Naive thymus-derived CD4-positive, alpha-beta T cell (primary cell): Measurements from ENCODE around the gene ZNF454. TPM values are rescaled to one million over a fixed set of nuclear protein-coding genes. Genes with fewer than 3 reads are reported as not detected.

Experiments
- ATAC-seq: fragments of 150-1000 bp; cut with Tn5 transposase; 2 replicates; pipeline ENCODE4 v1.10.0; 2021; ENCODE audit warnings: mild to moderate bottlenecking, moderate library complexity
- CTCF ChIA-PET: fragments of 350-600 bp; sonication (Branson Sonifier 250); formaldehyde crosslinking; loops from one replicate; lab custom pipeline; 2021; ENCODE audit warnings: antibody characterized with exemption; lab: Charles Lee
- POLR2A ChIA-PET: fragments of 350-600 bp; sonication (Branson Sonifier 250); formaldehyde crosslinking; loops from one replicate; lab custom pipeline; 2021; ENCODE audit warnings: antibody characterized with exemption, inconsistent platforms; lab: Charles Lee
- DNase-seq, 9 donors: peaks; one replicate each; pipeline versions ENCODE4 v3.0.0 to v3.0.0-alpha.2; 2020 to 2022; ENCODE audit warnings: mixed read lengths in 1 of 9
- H3K27ac ChIP-seq: one replicate; pipeline ENCODE4 v1.7.0; 2013; ENCODE audit warnings: mild to moderate bottlenecking, low read depth, low read length, moderate library complexity
- H3K27me3 ChIP-seq, 2 donors: one replicate each; pipeline ENCODE4 v1.7.0; 2013; ENCODE audit warnings: low read length in 2 of 2, mild to moderate bottlenecking in 2 of 2, moderate library complexity in 2 of 2; ENCODE audit not compliant: control insufficient read depth in 2 of 2, insufficient read depth in 2 of 2
- H3K36me3 ChIP-seq, 3 experiments: 1 replicate in 2 of 3; 2 replicates in 1 of 3; pipeline ENCODE4 v1.7.0; 2013; ENCODE audit warnings: low read length in 3 of 3, mild to moderate bottlenecking in 3 of 3, moderate library complexity in 1 of 3; ENCODE audit not compliant: insufficient read depth in 3 of 3, control insufficient read depth in 2 of 3
- H3K4me1 ChIP-seq, 2 donors: one replicate each; pipeline ENCODE4 v1.7.0; 2013; ENCODE audit warnings: low read length in 2 of 2, mild to moderate bottlenecking in 2 of 2, moderate library complexity in 1 of 2; ENCODE audit not compliant: control insufficient read depth in 2 of 2, insufficient read depth in 2 of 2
- H3K4me3 ChIP-seq: 2 replicates; pipeline ENCODE4 v1.7.0; 2013; ENCODE audit warnings: mild to moderate bottlenecking, low read length
- H3K9me3 ChIP-seq, 3 experiments: 1 replicate in 2 of 3; 2 replicates in 1 of 3; pipeline ENCODE4 v1.7.0; 2013; ENCODE audit warnings: low read length in 3 of 3; ENCODE audit not compliant: control insufficient read depth in 2 of 3
- H3K27ac Mint-ChIP-seq, 9 donors: one replicate each; pipeline ENCODE4 v1.8.0; 2020 to 2022; ENCODE audit warnings: mixed read lengths in 9 of 9, mild to moderate bottlenecking in 8 of 9, moderate library complexity in 5 of 9, inconsistent platforms in 2 of 9
- H3K27me3 Mint-ChIP-seq, 5 donors: one replicate each; pipeline ENCODE4 v1.8.0; 2021 to 2022; ENCODE audit warnings: mixed read lengths in 5 of 5, mild to moderate bottlenecking in 1 of 5
- H3K36me3 Mint-ChIP-seq, 5 donors: one replicate each; pipeline ENCODE4 v1.8.0; 2020 to 2022; ENCODE audit warnings: mixed read lengths in 5 of 5, mild to moderate bottlenecking in 3 of 5, inconsistent platforms in 1 of 5
- H3K4me1 Mint-ChIP-seq, 7 donors: one replicate each; pipeline ENCODE4 v1.8.0; 2020 to 2022; ENCODE audit warnings: mixed read lengths in 7 of 7, mild to moderate bottlenecking in 3 of 7, inconsistent platforms in 1 of 7
- H3K4me3 Mint-ChIP-seq, 10 donors: one replicate each; pipeline ENCODE4 v1.8.0; 2020 to 2022; ENCODE audit warnings: mild to moderate bottlenecking in 10 of 10, mixed read lengths in 10 of 10, moderate library complexity in 6 of 10, inconsistent platforms in 2 of 10
- H3K9me3 Mint-ChIP-seq, 11 donors: one replicate each; pipeline ENCODE4 v1.8.0; 2020 to 2022; ENCODE audit warnings: mixed read lengths in 11 of 11, mild to moderate bottlenecking in 4 of 11, inconsistent platforms in 1 of 11, moderate library complexity in 1 of 11
- intact Hi-C, 2 donors: fragments of 100-400 bp; cut with micrococcal nuclease; formaldehyde crosslinking; loops; one replicate each; pipeline ENCODE4 v1.15.1; 2023
- polyA plus RNA-seq, 2 donors: library from polyadenylated mRNA; unstranded; fragments of 300-500 nt; fragmentation: Illumina TruSeq; gene quantifications; one replicate each; pipeline ENCODE4 v1.2.3, GENCODE V29; 2021
- total RNA-seq, 6 experiments: library from RNA in 5 of 6; stranded (reverse) in 5 of 6; gene quantifications; 1 replicate in 5 of 6; 2 replicates in 1 of 6; pipeline ENCODE4 v1.2.3 and lab custom pipeline; 2021 to 2026

The ZNF454 gene
- under 1 TPM in 2 of 5 experiments, not detected in 3; 0.32 to 0.35 TPM for total RNA-seq
- not detected for polyA plus RNA-seq
- not detected for total RNA-seq (lab: John Stamatoyannopoulos, UW)

DNA sequence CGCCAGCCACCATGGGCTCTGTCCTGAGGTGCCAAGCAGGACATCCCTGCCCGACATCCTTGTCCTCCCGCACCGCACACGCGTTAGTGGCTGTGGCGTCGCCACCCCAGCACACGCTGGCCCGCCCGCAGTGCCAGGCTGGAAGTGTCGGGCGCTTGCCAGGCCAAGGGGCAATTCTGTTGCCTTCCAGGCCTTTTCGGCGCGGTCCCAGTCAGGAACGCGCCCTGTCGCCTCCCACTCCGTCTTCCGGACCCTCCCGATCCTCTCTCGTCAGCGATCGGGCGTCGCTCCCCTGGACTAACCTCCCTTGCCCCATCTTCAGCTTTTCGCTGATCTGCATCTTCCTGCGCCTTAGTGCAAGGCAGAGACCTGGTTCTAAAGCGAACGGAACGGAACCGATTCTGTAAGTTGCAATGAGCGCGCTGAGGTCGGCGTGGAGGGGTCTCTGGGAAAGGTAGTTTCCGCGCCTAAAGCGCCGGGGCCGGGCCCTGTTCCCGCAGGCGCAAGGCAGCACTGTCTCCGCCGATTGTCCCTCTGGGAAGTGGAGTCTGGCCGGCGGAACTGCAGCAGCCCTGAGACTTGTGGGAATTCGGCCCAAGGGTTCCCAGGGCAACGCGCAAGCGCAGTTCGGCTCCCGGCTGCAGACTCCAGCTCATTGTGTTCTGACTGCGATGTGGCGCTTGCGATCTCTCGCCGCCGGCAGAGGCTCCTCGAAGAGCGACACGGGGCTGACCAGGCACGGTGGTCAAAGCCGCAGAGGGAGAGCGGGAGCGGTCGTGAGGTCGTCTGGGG is at the start of gene ZNF454:
TSS of gene ZNF454 (plus strand) at position 630 of the 792 bp plus-strand sequence. CDS start 1,594 bp downstream, outside the sequence.
- peaks cover 3 to 50% (median 34%) of the 10 kb centered on the region in 5 donors for H3K27me3 Mint-ChIP-seq
- Histone ChIP-seq H3K4me1 (no peaks in the 10 kb centered on the region), H3K9me3 (peaks cover 0 to 87% (median 10%) of the 10 kb centered on the region in 3 experiments), H3K4me3 (no peak within 1 kb of the TSS), H3K27me3 (peaks cover 0 to 3% of the 10 kb centered on the region in 2 donors), H3K36me3 (peaks cover 0 to 5% (median 0%) of the 10 kb centered on the region in 3 experiments), H3K27ac (no peak within 1 kb of the TSS)
- CTCF ChIA-PET: no interaction called here
- POLR2A ChIA-PET: no interaction called here
- ATAC-seq (no peak), DNase-seq (no peak)
- peak within 1 kb of the TSS in 3 of 10 donors; percentile 20 to 36 (median 34) for H3K4me3 Mint-ChIP-seq
- intact Hi-C loops: no loop called here
- H3K4me1 Mint-ChIP-seq: no peaks in the 10 kb centered on the region
- H3K36me3 Mint-ChIP-seq: peaks cover 11 to 58% (median 25%) of the 10 kb centered on the region in 5 donors
- H3K9me3 Mint-ChIP-seq: peaks cover 36 to 97% (median 86%) of the 10 kb centered on the region in 11 donors
- H3K27ac Mint-ChIP-seq: peak within 1 kb of the TSS in 1 of 9 donors; percentile 27

GRCh38 chr5:178895615-178896571 is 45.1 kb upstream of the ZNF454 start, which contains the start of gene ZFP2:
ZFP2 (plus strand) TSS chr5:178895913; CDS start chr5:178931314, 35,401 bp downstream.
- H3K36me3 ChIP-seq: no peaks in the 10 kb centered on the region
- H3K4me1 ChIP-seq: no peaks in the 10 kb centered on the region
- intact Hi-C loops: loop anchor here in 1 of 2 donors (1.0 kb wide), 4 partner anchors 37 to 166 kb away; partner anchors contain the start of genes ZNF354A, ZNF354B, ZNF354C and ZNF879
- peak; percentile 75 for ATAC-seq
- peak within 1 kb of the TSS; percentile 47 for H3K4me3 ChIP-seq
- peaks cover 0 to 12% (median 6%) of the 10 kb centered on the region in 7 donors for H3K4me1 Mint-ChIP-seq
- H3K27me3 ChIP-seq: no peaks in the 10 kb centered on the region
- peaks cover 0 to 7% (median 5%) of the 10 kb centered on the region in 5 donors for H3K27me3 Mint-ChIP-seq
- H3K4me3 Mint-ChIP-seq: peak within 1 kb of the TSS; percentile 59 to 93 (median 88)
- peak within 1 kb of the TSS; percentile 46 for H3K27ac ChIP-seq
- peaks cover 0 to 42% (median 20%) of the 10 kb centered on the region in 5 donors for H3K36me3 Mint-ChIP-seq
- ChIA-PET CTCF (interaction anchor here (0.6 kb wide), 1 partner anchor 164 kb away, joined by 3 read pairs; no protein-coding TSS in a partner anchor), POLR2A (interaction anchor here (1.1 to 2.3 kb wide), 2 partner anchors 36 to 164 kb away, joined by 4 to 9 read pairs; partner anchors contain the start of genes ZNF354B and ZNF354C)
- H3K27ac Mint-ChIP-seq: peak within 1 kb of the TSS in 7 of 9 donors; percentile 32 to 67 (median 56)
- H3K9me3 ChIP-seq: peaks cover 0 to 12% (median 0%) of the 10 kb centered on the region in 3 experiments
- H3K9me3 Mint-ChIP-seq: peaks cover 0 to 59% (median 20%) of the 10 kb centered on the region in 11 donors
- DNase-seq: peak in 8 of 9 donors; percentile 4 to 26 (median 12)

GRCh38 chr5:178899289-178899688 is 41.7 kb upstream of the ZNF454 start:
- Mint-ChIP-seq H3K9me3 (peaks cover 3 to 62% (median 24%) of the 10 kb centered on the region in 11 donors), H3K4me3 (no peak overlapping the region), H3K4me1 (peaks cover 0 to 9% (median 6%) of the 10 kb centered on the region in 7 donors), H3K36me3 (peaks cover 4 to 54% (median 36%) of the 10 kb centered on the region in 5 donors), H3K27ac (no peak overlapping the region), H3K27me3 (peaks cover 0 to 7% (median 4%) of the 10 kb centered on the region in 5 donors)
- CTCF ChIA-PET: no interaction called here
- DNase-seq: no peak
- POLR2A ChIA-PET: no interaction called here
- Histone ChIP-seq H3K27me3 (no peaks in the 10 kb centered on the region), H3K36me3 (no peaks in the 10 kb centered on the region), H3K4me1 (no peaks in the 10 kb centered on the region), H3K9me3 (peaks cover 0 to 8% (median 0%) of the 10 kb centered on the region in 3 experiments), H3K27ac (no peak overlapping the region), H3K4me3 (no peak overlapping the region)
- intact Hi-C loops: no loop called here
- no peak for ATAC-seq

DNA sequence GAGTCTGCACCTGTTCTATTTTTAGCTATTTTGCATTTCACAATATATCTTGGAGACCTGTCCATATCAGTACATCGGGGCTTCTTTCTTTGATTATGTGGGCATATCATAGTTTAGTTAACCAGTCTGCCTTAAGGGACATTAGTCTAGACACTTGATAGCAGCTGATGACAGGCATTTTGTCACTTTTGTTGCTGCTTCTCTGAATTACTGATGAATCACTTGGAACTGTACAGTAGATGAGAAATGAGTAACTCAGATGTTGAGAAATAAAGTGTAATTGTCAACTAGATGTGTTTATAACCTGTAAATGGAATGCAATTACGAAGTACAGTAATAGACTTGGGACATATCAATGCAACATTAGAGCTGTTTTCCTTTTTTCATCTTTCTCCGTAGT is 38.1 kb upstream of the ZNF454 start:
- Mint-ChIP-seq H3K9me3 (peaks cover 3 to 74% (median 27%) of the 10 kb centered on the region in 11 donors), H3K36me3 (peaks cover 4 to 50% (median 44%) of the 10 kb centered on the region in 5 donors), H3K4me3 (no peak overlapping the region), H3K27me3 (no peaks in the 10 kb centered on the region), H3K4me1 (peaks cover 0 to 1% (median 0%) of the 10 kb centered on the region in 7 donors), H3K27ac (no peak overlapping the region)
- H3K9me3 ChIP-seq: peaks cover 0 to 8% (median 0%) of the 10 kb centered on the region in 3 experiments
- intact Hi-C loops: no loop called here
- CTCF ChIA-PET: no interaction called here
- POLR2A ChIA-PET: interaction anchor here (0.6 kb wide), 1 partner anchor 28 kb away, joined by 4 read pairs; no protein-coding TSS in a partner anchor
- no peak for ATAC-seq
- no peak for DNase-seq
- no peak overlapping the region for H3K27ac ChIP-seq
- H3K4me3 ChIP-seq: no peak overlapping the region
- no peaks in the 10 kb centered on the region for H3K27me3 ChIP-seq
- H3K36me3 ChIP-seq: peaks cover 0 to 5% (median 0%) of the 10 kb centered on the region in 3 experiments
- H3K4me1 ChIP-seq: no peaks in the 10 kb centered on the region

- peaks cover 0 to 5% (median 0%) of the 10 kb centered on the region in 7 donors for H3K4me1 Mint-ChIP-seq
- CTCF ChIA-PET: no interaction called here
Measured at GRCh38 chr5:178931846-178932760, 8.9 kb upstream of the ZNF454 start.

More at GRCh38 chr5:178931846-178932760, 8.9 kb upstream of the ZNF454 start:
- Mint-ChIP-seq H3K4me3 (peak overlapping the region in 1 of 10 donors; percentile 16), H3K27me3 (no peaks in the 10 kb centered on the region), H3K27ac (no peak overlapping the region), H3K36me3 (peaks cover 9 to 82% (median 64%) of the 10 kb centered on the region in 5 donors), H3K9me3 (peaks cover 27 to 100% (median 92%) of the 10 kb centered on the region in 11 donors)
- H3K27me3 ChIP-seq: no peaks in the 10 kb centered on the region
- peaks cover 27 to 96% (median 44%) of the 10 kb centered on the region in 3 experiments for H3K9me3 ChIP-seq
- intact Hi-C loops: no loop called here
- ATAC-seq: no peak
- no peak overlapping the region for H3K27ac ChIP-seq
- POLR2A ChIA-PET: no interaction called here
- no peak for DNase-seq
- H3K36me3 ChIP-seq: peaks cover 0 to 14% (median 0%) of the 10 kb centered on the region in 3 experiments
- no peaks in the 10 kb centered on the region for H3K4me1 ChIP-seq
- H3K4me3 ChIP-seq: no peak overlapping the region
